ENCODE results near the gene CARD9. TPM values are rescaled to one million over a fixed set of nuclear protein-coding genes. Genes with fewer than 3 reads are reported as not detected.

Gene CARD9
- total and polyA plus RNA-seq, 2 of the 8 experiments (the other 6 are each of a cell fraction or from before 2014, with no cell fraction given) = 0.15 to 1.1 TPM

DNA sequence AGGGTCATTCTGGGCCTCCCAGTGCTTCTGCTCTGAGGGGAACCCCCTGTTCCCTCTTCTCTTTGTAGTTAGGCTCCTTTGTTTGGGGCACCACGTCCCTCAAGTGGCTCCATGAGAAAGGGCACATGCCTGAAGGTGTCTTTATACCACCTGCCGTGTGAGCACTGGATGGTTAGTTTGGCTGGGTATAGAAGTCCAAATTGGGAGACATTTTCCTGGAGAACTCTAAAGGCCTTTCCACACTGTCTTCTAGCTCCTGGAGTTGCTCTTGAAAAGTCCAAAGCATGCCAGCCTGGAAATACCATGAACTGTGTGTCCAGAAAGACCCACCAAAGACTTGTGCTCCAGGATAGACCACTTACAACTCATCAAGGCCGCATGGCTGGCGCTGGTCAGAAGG, 58.5 kb downstream of the CARD9 start:
- Histone ChIP-seq H3K23me2 (ENCODE audit: low read depth, low read length) (peaks cover 4% of the 10 kb centered on the region; the same call in 1 of the 2 replicates), H3K9ac (replicated peaks in 1 of 4; ENCODE audit: extremely low read depth in 1 of 4, low read depth in 3 of 4, low read length in 3 of 4) (no peak overlapping the region), H4K8ac (ENCODE audit: extremely low read depth, insufficient read depth, low read length) (no peak overlapping the region), H3K79me2 (ENCODE audit: control insufficient read depth in 1 of 2, insufficient read depth in 2 of 2, low read length in 2 of 2) (no peaks in the 10 kb centered on the region), H4K5ac (ENCODE audit: insufficient read length, low read depth, low read length) (no peak overlapping the region), H3K56ac (replicated peaks; ENCODE audit: insufficient read length, low read depth, low read length) (no peak overlapping the region), H3K27ac (ENCODE audit: low read depth, low read length) (no peak overlapping the region), H3K4ac (replicated peaks; ENCODE audit: insufficient read length, low read depth, low read length) (no peak overlapping the region), H2AK5ac (ENCODE audit: low read depth, low read length) (no peak overlapping the region), H3K4me1 (replicated peaks in 1 of 4; ENCODE audit: control insufficient read depth in 3 of 4, insufficient read depth in 4 of 4, low read length in 3 of 4) (0 out of 7 replicates have a peak, but pooled peaks cover 0 to 3% (median 0%) of the 10 kb centered on the region in 4 experiments), H2BK12ac (ENCODE audit: low read depth, low read length) (no peak overlapping the region), H3K27me3 (replicated peaks in 1 of 4; ENCODE audit: control insufficient read depth in 3 of 4, extremely low read depth in 1 of 4, insufficient read depth in 3 of 4, low read length in 3 of 4) (no peaks in the 10 kb centered on the region; a peak in 1 of 7 replicates), H2AFZ (ENCODE audit: low read length) (no peak overlapping the region), H3K4me3 (ENCODE audit: extremely low read depth in 1 of 4, insufficient read depth in 2 of 4, low read depth in 3 of 4, low read length in 4 of 4) (no peak overlapping the region), H3K4me2 (ENCODE audit: insufficient read depth in 1 of 2, low read depth in 2 of 2, low read length in 2 of 2) (no peak overlapping the region), H3K36me3 (ENCODE audit: control insufficient read depth in 2 of 4, insufficient read depth in 4 of 4, low read length in 3 of 4) (no peaks in the 10 kb centered on the region; a peak in 1 of 8 replicates), H3K14ac (ENCODE audit: insufficient read length) (no peak overlapping the region), H3K18ac (ENCODE audit: extremely low read depth, low read length) (no peak overlapping the region), H3K79me1 (ENCODE audit: low read depth, low read length) (no peaks in the 10 kb centered on the region), H2BK5ac (ENCODE audit: low read depth, low read length) (no peak overlapping the region), H2BK15ac (ENCODE audit: low read length) (no peak overlapping the region), H4K91ac (replicated peaks; ENCODE audit: insufficient read length, low read length) (no peak overlapping the region), H3K9me3 (ENCODE audit: insufficient read depth in 2 of 2, low read depth in 1 of 2, low read length in 1 of 2) (peaks cover 13 to 19% of the 10 kb centered on the region in 2 experiments), H4K20me1 (replicated peaks in 1 of 2; ENCODE audit: control insufficient read depth in 1 of 2, insufficient read depth in 2 of 2, low read length in 2 of 2) (peaks cover 0 to 1% of the 10 kb centered on the region in 2 experiments), H2BK20ac (ENCODE audit: low read length) (no peak overlapping the region), H3K23ac (ENCODE audit: insufficient read length) (no peak overlapping the region), H2BK120ac (replicated peaks; ENCODE audit: low read depth, low read length) (no peak overlapping the region)
- ChIA-PET POLR2A (ENCODE audit: partially characterized antibody) (no interaction called here), CTCF (ENCODE audit: partially characterized antibody) (interaction anchor here (4.9 kb wide), 1 partner anchor 8 kb away, joined by 46 read pairs; no protein-coding TSS in a partner anchor)
- WGBS, 2 experiments (ENCODE audit: extremely low coverage in 1 of 2, insufficient coverage in 1 of 2, insufficient read length in 1 of 2, insufficient replicate concordance in 2 of 2, low coverage in 1 of 2, low lambda C conversion rate in 2 of 2, missing lambda C conversion rate in 1 of 2) = 82% methylated on average over 4 of the region's 4 CpGs; no CpG with 5 or more reads in 1 of the 2 experiments
- DNase-seq (ENCODE audit: low read depth in 1 of 2, low spot score in 2 of 2) (no peak), FAIRE-seq (no peak)
- no peak for TF ChIP-seq SIRT6 (IDR thresholded peaks at IDR 0.05; ENCODE audit: low read length)
- no peak for TF ChIP-seq RAD21 (IDR thresholded peaks at IDR 0.05 in 1 of 2, conservative IDR thresholded peaks at IDR 0.05 in 1 of 2; ENCODE audit: low read depth in 2 of 2, low read length in 2 of 2)
- no peak for TF ChIP-seq CBX8 (IDR thresholded peaks at IDR 0.05; ENCODE audit: borderline replicate concordance, low read depth, low read length)
- TF ChIP-seq TEAD4 (IDR thresholded peaks at IDR 0.05; ENCODE audit: low read depth, low read length) = no peak
- TF ChIP-seq ATF3 (IDR thresholded peaks at IDR 0.05; ENCODE audit: insufficient read depth, low read depth, low read length) = no peak
- no peak for TF ChIP-seq JUND (IDR thresholded peaks at IDR 0.05; ENCODE audit: low read length)
- no peak for TF ChIP-seq SAP30 (IDR thresholded peaks at IDR 0.05; ENCODE audit: insufficient read depth, insufficient replicate concordance, low read length)
- no peak for TF ChIP-seq GTF2F1 (IDR thresholded peaks at IDR 0.05; ENCODE audit: borderline replicate concordance, low read depth, low read length)
- no peak for TF ChIP-seq TAF7 (optimal IDR thresholded peaks at IDR 0.05; ENCODE audit: borderline replicate concordance, low read depth, low read length)
- no peak for TF ChIP-seq RFX5 (IDR thresholded peaks at IDR 0.05; ENCODE audit: borderline replicate concordance, low read depth, low read length)
- TF ChIP-seq EZH2 (IDR thresholded peaks at IDR 0.05; ENCODE audit: low read depth, low read length, severe bottlenecking) = no peak
- no peak for TF ChIP-seq CHD2 (IDR thresholded peaks at IDR 0.05; ENCODE audit: low read length)
- TF ChIP-seq TCF12 (IDR thresholded peaks at IDR 0.05; ENCODE audit: low read depth, low read length) = no peak
